Hepatic stellate cell (primary cell): Measurements from ENCODE around the gene ENTPD8.

Experiments
- DNase-seq: peaks from one replicate; pipeline ENCODE4 v3.0.0; 2011; ENCODE audit warnings: low spot score

The ENTPD8 gene, protein sequence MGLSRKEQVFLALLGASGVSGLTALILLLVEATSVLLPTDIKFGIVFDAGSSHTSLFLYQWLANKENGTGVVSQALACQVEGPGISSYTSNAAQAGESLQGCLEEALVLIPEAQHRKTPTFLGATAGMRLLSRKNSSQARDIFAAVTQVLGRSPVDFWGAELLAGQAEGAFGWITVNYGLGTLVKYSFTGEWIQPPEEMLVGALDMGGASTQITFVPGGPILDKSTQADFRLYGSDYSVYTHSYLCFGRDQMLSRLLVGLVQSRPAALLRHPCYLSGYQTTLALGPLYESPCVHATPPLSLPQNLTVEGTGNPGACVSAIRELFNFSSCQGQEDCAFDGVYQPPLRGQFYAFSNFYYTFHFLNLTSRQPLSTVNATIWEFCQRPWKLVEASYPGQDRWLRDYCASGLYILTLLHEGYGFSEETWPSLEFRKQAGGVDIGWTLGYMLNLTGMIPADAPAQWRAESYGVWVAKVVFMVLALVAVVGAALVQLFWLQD

DNA sequence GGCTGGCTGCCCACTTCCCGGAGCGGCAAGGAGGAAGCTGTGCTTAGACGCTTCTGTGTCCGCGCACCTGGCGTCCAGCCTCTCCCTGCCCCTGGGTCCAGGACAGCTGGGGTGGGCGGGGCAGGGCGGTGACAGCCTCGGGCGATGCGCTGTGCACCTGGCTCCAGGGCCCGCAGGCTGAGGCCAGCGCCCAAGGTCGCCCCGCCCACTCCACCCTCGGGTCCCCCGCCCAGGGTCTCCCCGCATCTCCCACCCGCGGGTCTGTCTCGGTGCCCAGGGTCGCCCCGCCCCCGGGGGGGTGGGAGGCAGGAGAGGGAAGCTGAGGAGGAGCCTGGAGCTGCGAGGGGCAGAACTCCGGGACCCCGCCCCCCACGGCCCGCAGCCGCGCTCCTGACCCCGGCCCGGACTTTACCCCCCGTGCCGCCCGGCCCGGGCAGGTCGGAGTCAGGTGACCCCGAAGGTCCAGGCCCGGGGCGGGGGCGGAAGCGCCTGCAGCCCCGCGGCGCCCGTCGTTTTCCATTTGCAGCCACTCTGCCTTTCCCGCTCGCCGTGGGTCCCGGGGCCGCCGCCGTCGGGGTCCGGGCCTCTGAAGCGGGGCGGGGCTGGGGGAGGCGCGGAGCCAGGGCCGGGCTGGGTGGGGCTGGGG lies at the start of gene ENTPD8:
TSS of gene ENTPD8 (minus strand) at position 69 of the 646 bp plus-strand sequence. CDS start 3,072 bp downstream, outside the sequence.
- no peak for DNase-seq

DNA sequence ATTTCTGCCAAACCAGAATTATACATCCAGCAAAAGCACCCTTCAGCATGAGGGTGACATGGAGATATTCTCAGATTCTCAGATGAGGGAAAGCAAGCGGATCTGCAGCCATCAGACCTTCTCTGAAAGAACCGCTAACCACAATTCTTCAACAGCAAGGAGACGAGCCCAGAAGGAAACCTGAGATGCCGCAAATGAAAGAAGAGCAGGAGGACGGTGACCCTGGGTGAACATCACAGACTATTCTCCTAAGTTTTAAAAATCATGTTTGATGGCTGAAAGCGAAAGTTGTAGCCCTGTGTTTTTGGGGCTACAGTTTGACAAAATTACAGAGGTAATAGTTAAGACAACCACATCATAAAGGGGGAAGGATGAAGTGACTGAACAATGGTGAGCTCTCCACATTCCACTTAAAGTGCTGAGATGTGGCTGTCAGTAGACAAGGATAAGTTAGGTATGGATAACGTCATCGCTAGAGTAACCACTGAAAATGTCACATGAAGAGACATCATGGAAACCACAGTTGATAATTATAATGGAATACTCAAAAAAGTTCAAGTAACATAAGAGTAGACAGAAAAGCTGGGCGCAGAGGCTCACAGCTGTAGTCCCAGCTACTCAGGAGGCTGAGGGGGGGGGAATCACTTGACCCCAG lies 49.5 kb upstream of the ENTPD8 start:
- DNase-seq, result no peak

DNA sequence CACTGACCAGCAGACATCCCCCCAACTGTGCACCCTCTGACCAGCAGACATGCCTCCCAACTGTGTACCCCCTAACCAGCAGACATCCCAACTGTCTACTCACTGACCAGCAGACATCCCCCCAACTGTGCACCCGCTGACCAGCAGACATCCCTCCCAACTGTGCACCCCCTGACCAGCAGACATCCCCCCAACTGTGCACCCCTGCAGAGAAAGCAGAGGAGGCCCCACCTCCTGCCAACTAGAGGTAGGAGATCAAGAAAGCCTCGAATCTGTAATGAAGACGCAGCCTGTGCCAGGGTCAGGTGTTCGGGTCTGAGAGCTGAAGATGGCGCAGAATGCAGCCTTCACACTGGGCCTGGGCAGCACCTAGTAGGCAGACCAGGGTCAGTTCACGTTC lies 47.7 kb upstream of the ENTPD8 start:
- DNase-seq, result no peak

DNA sequence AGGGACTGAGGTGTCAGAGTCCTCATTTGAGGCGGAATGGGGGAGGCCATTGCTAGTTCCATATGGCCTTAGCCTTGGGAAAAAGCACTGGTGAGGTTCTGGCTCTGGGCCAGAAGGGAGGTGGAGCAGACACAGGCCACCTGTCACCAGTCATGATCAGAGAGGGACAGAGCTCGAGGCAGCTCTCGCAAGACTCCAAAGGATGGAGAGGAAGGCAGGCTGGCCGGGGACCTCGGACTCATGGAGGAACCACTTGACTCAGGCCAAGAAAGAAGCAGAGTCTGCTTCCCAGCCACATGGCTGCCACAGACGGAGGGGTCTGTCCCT lies 47.1 kb upstream of the ENTPD8 start:
- no peak for DNase-seq

DNA sequence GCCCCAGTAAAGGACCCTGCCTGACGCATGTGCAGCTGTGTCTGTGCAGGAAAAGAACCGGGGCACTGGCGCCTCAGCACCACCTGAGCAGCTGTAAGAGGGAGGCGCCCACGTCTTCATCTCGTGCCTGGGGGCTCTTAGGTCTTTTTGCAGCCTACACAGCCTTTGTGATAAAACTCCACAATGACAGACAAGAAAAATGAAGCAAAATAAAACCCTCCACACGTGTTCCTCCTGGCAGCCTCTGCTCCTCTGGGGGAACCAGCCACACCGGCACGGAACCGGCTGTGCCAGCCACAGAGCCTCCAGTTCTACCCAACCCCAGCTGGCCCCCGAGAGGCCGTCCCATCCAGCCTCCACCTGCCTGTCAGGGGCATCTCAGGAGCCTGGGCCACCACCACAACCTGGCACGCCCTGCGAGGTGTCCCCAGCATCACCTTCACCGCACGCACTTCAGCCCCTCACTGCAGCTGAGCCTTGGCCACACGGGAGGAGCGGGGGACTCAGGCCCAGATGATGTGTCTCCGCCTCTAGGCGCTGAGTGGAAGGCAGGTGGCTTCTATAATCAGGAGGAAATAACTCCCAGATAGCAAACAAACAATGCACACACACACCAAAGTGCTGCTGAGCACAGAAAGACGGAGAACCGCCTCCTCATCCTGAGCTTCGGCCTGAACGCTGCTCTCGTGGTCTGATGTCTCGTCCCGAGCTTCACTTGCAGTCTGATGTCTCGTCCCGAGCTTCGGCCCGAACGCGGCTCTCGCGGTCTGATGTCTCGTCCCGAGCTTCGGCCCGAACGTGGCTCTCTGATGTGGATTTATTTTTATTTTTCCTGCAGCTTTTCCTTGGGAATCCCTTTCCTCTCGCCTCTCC lies 46.5 kb upstream of the ENTPD8 start:
- no peak for DNase-seq

DNA sequence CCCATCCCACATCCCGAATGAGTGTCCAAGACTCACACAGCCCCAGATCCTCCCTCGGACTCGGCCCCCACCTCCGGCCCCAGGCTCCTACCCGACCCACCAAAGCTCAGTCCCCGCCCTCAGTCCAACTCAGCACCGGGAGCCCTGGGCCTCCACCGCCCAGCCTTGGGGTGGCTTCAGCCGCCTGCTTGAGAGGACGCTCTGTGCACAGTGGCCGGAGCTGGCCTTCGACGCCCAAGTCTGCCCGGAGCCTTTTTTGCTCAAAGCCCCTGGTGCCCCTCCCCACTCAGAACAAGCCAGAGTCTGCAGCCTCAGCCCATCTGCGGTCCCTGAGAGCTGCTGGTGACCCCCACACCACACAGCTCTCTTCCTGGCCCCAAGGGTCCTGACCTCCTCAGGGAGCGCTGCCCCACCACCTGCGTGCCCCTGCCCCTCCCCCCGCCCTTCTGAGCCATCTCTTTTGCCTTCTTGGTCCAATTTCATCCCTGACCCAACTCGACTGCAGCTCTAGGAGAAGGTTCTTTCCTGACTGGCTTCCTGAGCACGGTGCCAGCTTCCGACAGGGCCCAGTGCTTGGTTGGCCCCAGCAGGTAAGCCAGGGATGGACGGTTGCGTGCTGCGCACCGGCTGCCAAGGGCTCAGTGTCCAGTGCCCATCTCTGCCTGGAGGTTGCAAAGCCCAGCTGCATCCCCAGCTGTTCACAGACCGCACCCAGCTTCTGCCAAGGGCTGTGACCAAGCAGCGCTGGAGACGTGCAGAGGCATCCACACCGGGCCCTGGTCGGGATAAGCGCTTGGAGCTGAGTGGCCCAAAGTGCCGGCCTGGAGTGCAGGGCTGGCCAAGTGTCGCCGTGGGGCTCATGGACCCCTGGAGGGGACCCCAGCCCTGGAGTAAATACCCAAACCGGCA lies 45.6 kb upstream of the ENTPD8 start:
- no peak for DNase-seq

DNA sequence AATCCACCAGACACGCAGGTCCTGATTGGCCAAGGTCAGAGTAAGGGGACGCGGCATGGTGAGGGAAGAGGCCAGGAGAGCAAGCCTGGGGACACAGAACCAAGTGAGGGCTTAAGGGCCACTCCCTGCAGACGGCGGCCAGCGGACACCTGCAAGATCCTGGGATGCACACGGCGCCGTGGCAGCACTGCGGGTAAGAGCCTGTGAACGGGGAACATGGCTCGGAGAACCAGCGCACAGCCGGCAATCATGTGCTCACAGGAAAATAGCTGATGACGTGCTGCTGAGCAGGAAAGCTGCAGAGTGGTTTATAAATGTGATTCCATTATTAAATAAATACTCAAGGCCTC lies 45.0 kb upstream of the ENTPD8 start:
- no peak for DNase-seq

DNA sequence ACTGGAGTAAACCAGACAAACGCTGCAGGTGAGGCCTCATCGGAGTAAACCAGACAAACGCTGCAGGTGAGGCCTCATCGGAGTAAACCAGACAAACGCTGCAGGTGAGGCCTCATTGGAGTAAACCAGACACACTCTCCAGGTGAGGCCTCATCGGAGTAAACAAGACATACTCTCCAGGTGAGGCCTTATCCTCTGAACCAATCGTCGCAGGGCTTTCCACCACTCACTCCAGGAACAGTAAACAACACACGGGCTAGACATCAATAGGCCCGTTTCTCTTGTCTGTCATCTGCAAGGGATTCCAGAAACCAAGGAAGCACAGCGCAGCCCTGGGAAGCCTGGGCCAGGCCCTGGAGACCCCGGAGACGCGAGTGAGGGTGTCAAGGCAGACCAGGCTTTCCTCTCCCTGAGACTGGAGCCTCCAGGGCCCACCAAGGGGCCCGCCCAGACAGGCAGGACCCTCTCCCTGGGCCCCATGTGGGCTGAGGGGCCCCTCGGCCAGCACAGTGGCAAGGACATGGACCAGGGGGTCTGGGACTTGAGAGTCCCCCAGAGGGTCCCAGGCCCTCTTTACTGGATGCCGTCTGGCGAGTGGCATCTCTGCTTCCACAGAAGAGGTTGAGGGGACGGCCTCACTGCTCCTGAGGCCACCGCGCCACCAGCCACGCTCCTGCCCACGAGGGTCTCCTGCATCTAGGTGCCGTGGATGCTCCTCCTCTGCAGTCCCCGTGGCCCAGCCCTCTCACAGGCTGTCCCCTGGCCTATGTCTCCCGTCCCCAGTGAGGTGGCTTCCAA lies 44.4 kb upstream of the ENTPD8 start:
- no peak for DNase-seq

DNA sequence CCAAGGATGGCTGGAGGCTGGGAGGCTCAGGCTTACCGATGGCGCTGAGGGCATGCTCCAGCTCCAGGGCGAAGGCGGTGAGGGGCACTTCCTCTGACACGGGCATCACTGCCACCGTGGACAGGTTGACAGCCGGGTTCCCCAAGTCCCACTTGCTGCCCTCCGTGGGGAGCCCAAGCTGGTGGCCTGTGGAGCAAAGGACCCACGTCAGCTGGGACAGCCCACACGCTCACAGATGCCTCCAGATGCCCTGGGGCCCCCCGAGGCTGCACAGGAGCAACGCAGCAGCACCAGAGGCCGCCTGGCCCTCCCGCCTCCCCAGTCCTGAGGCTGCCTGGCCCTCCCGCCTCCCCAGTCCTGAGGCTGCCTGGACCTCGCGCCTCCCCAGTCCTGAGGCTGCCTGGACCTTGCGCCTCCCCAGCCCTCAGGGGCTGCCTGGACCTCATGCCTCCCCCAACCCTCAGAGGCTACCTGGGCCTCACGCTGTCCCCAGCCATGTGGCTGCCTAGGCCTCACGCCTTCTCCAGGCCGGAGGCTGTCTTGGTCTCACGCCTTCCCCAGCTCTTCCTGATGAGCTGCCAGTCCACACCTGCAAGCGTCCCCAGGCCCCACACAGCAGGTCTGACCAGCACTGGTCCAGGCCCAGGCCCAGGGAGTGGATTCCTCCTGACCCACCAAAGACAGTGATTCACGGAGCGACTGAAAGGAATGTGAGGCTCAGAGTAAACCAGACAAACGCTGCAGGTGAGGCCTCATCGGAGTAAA lies 43.6 kb upstream of the ENTPD8 start:
- DNase-seq, result no peak

DNA sequence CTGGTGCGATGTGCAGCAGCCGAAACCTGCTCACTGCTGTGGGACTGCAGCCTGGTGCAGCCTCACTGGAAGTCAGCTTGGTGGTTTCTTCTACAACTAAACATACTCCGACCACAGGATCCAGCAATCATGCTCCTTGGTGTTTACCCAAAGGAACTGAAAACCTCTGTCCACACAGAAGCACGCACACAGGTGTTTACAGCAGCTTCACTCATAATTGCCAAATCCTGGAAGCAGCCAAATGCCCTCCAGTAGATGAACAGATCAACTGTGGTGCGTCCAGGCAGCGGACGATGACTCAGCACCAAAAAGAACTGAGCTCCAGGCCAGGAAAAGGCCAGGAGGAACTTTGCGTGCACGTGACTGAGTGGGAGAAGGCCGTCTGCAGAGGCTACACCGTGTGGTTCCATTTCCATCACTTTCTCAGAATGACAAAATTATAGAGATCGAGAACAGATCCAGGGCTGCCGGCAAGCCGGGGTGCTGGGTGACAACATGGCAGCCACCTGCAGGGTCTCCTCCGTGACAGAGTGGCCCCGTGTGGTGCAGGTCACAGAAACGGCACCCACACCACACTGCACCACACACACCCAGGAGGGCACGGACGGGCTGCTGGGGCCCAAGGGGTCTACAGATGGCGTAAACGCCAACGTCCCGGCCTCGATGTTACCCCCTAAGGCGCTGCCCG lies 41.1 kb upstream of the ENTPD8 start:
- peak; percentile 71 for DNase-seq

DNA sequence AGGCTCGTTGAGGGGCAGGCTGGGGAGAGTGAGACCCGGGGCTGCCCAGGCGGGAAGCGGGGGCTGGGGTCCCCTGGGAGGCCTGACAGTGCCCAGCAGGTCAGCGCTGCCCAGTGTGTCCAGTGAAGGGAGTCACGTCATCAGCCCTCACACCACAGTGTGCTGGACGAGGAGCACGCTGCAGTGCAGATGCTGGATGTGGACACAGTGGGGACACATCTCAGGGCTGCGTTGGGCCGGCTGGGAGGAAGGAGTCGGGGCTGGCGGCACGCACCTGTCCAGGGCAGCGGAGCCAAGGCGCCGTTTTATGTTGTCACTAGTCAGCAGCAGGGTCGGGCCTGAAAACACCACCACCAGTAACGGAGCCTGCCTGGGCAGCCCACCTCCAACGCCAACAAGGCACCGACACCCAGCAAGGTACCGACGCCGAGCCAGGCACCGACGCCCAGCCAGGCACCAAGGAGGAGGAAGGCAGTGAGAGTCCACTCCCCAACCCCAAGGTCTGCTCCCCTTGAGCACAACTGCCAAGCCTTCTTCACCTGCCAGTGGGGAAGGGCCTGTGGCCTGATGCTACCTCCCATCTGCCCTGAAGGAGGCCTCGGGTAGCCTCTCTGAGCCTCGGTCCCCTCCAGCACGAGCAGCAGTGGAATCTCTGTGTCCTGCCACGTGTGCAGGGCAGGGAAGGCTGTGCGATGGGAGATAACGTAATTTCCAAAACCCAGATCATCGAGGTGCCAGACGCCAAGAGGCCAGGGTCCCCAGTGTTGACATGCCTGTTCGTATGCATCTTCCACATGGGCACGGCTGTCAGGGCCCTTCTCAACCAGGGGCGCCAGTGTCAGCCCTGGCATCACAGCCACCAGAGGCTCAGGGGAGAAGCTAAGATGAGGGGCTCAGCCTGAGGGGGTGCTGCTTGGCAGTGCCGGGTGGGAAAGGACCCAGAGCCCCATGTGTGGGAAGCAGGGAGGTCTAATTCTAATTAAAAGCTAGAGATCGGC lies 39.8 kb upstream of the ENTPD8 start:
- DNase-seq, result no peak

DNA sequence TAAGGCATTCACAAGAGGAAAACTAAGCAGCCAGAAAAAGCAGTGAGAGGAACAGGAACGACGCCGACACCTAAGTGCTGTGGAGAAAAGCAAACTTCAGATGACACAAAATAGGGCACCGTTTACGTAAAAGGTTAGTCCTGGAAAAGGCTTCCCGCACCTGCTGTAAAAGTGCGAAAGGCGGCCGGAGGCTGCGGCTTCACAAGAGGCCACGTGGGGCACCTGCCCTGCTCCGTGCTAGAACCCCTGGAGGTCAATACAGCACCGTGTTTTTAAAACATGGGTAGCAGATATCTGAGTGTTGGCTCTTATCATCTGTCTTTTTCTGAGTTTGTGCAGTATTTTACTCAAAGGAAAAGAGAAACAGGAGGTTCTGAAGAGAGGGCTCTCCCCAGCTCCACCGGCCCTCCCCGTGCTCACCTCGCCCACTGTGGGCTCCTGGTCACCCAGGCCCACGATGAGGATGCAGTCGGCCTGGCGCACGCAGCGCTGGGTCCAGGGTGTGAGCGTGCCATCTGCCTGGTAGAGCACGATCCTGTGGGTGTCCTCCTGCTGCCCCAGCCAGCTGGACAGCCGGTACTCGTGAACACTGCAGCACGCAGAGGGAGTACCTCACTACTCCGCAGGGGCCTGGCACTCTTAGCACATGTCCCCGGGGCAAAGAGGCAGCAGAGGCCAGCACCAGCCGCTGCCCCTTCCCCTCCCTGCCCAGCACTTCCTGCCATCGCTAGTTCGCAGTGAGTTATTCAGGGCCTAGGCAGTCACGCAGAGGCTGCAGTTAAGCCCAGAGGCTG lies 38.9 kb upstream of the ENTPD8 start:
- no peak for DNase-seq

DNA sequence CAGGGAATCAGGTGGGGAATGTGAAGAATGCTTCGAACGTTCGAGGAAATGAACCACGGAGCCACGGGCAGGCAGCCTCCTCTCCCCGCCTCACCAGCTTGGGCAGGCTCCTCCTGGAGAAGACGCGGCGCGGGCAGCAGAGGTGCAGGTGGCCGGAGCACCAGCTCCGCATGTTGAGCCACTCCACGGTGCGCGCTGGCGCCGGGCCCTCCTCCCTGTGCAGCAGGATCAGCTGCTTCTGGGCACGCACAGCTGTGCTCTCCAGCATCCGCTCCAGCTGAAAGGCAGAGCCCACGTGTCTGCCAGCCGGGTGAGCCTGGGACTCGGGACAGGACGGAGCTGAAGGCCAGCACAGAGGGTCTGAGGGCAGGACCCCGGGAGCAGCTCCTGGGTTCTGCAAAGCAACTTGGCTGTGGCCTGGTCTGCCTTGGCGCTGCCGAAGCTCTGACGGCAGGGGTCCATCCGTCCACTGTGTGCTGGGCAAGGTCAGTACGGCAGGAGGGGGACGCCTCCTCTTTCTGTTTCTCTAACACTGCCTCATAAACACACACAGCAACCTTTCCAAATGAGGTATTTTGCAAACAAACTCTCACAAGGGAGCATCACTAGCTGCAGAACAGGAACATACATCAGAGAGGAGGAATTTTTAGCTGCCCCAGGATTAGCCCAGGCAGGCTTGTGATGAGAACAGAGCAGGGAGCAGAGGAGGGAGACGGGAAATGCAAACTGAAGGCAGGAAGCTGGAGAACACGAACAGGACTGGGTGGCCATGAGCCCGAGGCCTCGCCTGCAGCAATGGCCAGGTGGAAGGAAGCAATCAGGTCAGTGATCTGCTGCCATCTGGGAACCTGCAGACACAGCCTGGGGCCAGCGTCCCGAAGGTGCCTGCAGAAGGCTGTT lies 38.1 kb upstream of the ENTPD8 start:
- DNase-seq, result no peak

DNA sequence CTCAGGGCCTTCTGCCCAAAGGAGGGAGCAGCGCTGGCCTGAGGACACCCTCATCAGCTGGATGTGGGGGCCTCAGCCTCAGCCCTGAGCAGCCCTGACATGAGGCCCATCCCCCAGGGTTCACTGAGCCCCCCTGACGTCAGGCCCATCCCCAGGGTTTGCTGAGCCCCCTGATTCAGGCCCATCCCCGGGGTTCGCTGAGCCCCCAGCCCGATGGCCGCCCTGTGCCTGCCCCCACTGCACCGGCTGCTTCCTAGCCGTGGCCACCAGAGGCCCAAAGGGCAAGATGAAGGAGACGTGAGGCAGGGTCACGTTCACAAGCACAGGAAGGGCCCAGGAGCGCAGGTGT lies 37.4 kb upstream of the ENTPD8 start:
- no peak for DNase-seq

DNA sequence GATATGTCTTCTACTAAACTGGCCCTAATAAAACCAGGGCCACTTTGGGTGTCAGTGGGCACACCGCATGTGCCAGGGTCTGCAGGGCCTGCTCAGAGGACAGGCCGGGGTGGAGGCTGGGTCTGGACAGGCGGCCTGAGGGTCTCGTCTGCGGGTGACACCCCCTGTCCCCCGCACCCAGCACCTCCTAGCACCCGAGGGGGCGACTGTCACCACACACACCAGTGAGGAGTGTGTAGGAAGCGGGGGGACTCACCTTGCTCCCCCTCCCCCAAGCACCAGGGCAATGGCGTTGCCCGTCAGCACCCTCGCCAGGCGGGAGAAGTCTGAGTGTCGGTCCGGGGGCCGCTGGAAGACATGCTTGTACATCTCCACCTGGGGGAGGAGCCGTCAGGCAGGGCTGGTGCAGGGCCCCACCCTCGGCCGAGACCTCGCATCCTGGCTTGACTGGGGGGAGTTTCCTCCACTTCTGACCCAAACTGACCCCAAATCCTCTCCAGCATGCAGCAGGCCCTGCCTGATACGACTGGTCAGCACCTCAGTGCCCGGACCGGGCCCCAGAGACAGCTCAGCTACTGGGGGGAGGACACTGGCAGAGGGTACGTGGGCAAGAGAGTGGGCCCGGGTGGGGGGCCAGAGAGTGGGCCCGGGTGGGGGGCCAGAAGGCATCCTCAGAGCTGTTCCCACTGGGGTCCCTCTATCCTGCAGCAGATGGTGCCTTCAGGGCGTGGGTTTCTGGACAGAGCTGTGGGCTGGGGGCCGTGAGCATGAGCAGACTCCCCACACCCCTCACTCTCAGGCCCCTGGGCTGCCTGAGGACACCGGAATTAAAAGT lies 36.8 kb upstream of the ENTPD8 start:
- no peak for DNase-seq
